BLaER1 treated with 17β-estradiol and CSF1 and Interleukin-3, amounts not matched to agents 10 nM and 100 nM (cell line): Measurements from ENCODE around the gene SPANXD.
"Not testable (repeated sequence)": the region's sequence is repeated elsewhere in the genome, so short reads cannot be mapped to it uniquely, and the experiment has no call there.

Experiments used
- H3K27ac ChIP-seq, 11 experiments: shearing (Covaris generic); formaldehyde crosslinking; 2 replicates each; pipeline ENCODE4 v1.8.1; 2022
- H3K27me3 ChIP-seq, 11 experiments: shearing (Covaris generic); formaldehyde crosslinking; 2 replicates each; pipeline ENCODE4 v1.8.1; 2022
- H3K36me3 ChIP-seq, 11 experiments: shearing (Covaris generic); formaldehyde crosslinking; 2 replicates each; pipeline ENCODE4 v1.8.1; 2022
- H3K4me1 ChIP-seq, 10 experiments: shearing (Covaris generic); formaldehyde crosslinking; 2 replicates each; pipeline ENCODE4 v1.8.1; 2022
- H3K4me2 ChIP-seq, 11 experiments: shearing (Covaris generic); formaldehyde crosslinking; 2 replicates each; pipeline ENCODE4 v1.8.1; 2022
- H3K4me3 ChIP-seq, 10 experiments: shearing (Covaris generic); formaldehyde crosslinking; 2 replicates each; pipeline ENCODE4 v1.8.1; 2022
- H3K9ac ChIP-seq, 11 experiments: shearing (Covaris generic); formaldehyde crosslinking; 2 replicates each; pipeline ENCODE4 v1.8.1; 2022
- H3K9me3 ChIP-seq, 11 experiments: shearing (Covaris generic); formaldehyde crosslinking; replicated peaks in 1 of 11; 2 replicates each; pipeline ENCODE4 v1.8.1; 2022
- H4K20me1 ChIP-seq, 11 experiments: shearing (Covaris generic); formaldehyde crosslinking; 2 replicates each; pipeline ENCODE4 v1.8.1; 2022
- Cebpa-rat ChIP-seq, 11 experiments: shearing (Covaris generic); IDR thresholded peaks; 2 replicates each; pipeline ENCODE4 v1.8.1; 2022

Gene SPANXD, protein sequence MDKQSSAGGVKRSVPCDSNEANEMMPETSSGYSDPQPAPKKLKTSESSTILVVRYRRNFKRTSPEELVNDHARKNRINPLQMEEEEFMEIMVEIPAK

DNA sequence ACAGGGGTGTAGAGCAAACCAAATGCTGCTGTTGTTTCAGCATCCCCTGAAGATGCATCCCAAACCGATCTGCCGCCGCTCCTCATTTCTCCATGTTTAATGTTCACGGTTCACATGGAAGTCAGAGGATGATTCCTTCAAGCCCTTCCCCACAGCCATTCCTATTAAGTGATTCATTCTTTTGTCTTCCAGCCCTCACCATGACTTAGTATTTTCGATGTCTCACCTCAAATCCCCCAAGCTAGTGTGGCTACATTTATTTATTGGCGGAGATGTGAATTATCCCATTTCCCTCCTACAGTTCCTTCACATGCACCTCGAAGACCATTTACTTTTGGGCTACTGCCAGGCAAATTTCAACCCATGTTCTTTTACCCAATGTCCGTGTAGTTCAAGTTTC is at the start of gene SPANXD:
Gene SPANXD (minus strand): TSS at position 101 of the 400 bp plus-strand sequence. CDS start 334 bp downstream, outside the sequence.
- H3K4me3 ChIP-seq, H4K20me1 ChIP-seq, H3K4me1 ChIP-seq, H3K36me3 ChIP-seq, H3K4me2 ChIP-seq, H3K9me3 ChIP-seq, H3K27ac ChIP-seq, H3K9ac ChIP-seq: not testable (repeated sequence)
- peaks cover 0 to 42% (median 30%) of the 10 kb centered on the region in 11 experiments; a peak in 20 of 22 replicates for H3K27me3 ChIP-seq

DNA sequence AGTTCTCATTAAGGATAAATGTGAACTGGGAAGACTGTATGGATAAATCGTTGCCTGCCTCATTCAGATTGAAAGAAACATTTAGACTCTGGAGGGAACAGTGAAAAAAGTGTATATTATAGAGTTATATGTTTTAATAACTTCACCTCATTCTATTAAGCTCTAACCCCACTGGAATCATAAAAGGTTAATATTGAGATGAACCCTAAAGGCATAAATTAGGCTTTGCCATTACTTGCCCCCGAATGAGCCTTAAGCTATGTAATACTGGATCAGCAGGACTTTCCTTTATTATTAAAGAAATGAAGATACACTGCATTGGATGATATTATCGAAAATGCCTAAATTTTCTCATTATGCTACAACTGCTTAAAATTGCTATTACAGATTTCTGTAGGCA is 44.1 kb upstream of the SPANXD start:
- H4K20me1 ChIP-seq, result no peaks in the 10 kb centered on the region
- no peaks in the 10 kb centered on the region for H3K4me1 ChIP-seq
- no peak overlapping the region for H3K27ac ChIP-seq
- H3K9ac ChIP-seq, result no peak overlapping the region
- TF ChIP-seq Cebpa-rat (IDR thresholded peaks at IDR 0.05), result no peak
- peaks cover 49 to 74% (median 67%) of the 10 kb centered on the region in 11 experiments for H3K27me3 ChIP-seq
- no peak overlapping the region for H3K4me2 ChIP-seq
- H3K36me3 ChIP-seq, result no peaks in the 10 kb centered on the region
- H3K4me3 ChIP-seq, result no peak overlapping the region
- peaks cover 6 to 9% (median 7%) of the 10 kb centered on the region in 11 experiments; a peak in 21 of 22 replicates for H3K9me3 ChIP-seq

DNA sequence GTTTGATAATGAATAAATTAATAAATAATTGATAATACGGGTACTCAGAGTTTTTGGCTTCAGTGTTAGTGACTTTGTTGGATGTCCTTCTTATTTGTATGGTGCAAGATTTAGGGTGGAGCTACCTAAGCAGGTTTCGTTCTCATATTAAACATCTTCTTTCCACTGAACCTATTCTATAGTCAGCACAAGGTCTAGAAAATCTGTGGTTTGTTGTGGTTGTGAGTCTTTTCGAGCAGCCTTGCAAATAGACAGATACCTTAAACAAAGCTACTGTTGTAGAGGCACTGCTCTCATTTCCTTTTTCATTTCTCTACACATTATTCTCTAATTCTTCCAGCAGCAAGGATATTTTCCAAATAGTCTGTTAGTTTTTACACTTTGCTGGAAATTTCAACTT is 38.1 kb upstream of the SPANXD start:
- peaks cover 91 to 100% (median 99%) of the 10 kb centered on the region in 11 experiments for H3K27me3 ChIP-seq

DNA sequence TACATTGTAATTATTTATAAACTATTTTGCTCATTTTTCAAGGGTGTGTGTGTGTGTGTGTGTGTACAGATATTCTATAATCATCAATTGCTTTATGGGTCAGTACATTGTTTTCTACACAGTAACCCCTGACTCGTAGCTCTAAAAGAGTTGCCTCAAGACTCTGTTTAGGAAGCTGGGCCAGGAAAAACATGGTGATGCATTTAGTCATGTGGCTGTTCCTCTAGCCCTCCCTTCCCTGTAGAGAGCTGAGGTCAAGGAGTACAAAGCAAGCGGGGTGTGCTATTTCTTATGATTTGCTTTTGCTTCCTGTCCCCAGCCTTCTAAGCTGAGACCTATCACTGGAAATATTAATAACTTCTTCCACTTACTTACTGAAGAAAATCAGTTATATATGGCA is 34.8 kb upstream of the SPANXD start:
- Histone ChIP-seq H3K4me2 (peak overlapping the region in 4 of 11 experiments; percentile 24 to 32 (median 27); a peak in 5 of 22 replicates), H3K36me3 (no peaks in the 10 kb centered on the region), H3K9ac (no peak overlapping the region; a peak in 1 of 22 replicates), H4K20me1 (no peaks in the 10 kb centered on the region), H3K9me3 (no peaks in the 10 kb centered on the region), H3K4me3 (no peak overlapping the region), H3K4me1 (peaks cover 0 to 16% (median 0%) of the 10 kb centered on the region in 10 experiments; a peak in 2 of 20 replicates), H3K27ac (peak overlapping the region in 1 of 11 experiments; percentile 42; a peak in 2 of 22 replicates), H3K27me3 (peaks cover 81 to 100% (median 95%) of the 10 kb centered on the region in 11 experiments)
- TF ChIP-seq Cebpa-rat (IDR thresholded peaks at IDR 0.05), result no peak

More for the DNA sequence above, 38.1 kb upstream of the SPANXD start:
- Histone ChIP-seq H3K4me3 (no peak overlapping the region), H3K9ac (no peak overlapping the region), H3K4me2 (no peak overlapping the region), H3K4me1 (peaks cover 0 to 16% (median 0%) of the 10 kb centered on the region in 10 experiments; a peak in 2 of 20 replicates), H4K20me1 (no peaks in the 10 kb centered on the region), H3K27ac (no peak overlapping the region), H3K9me3 (no peaks in the 10 kb centered on the region), H3K36me3 (no peaks in the 10 kb centered on the region)
- no peak for TF ChIP-seq Cebpa-rat (IDR thresholded peaks at IDR 0.05)

DNA sequence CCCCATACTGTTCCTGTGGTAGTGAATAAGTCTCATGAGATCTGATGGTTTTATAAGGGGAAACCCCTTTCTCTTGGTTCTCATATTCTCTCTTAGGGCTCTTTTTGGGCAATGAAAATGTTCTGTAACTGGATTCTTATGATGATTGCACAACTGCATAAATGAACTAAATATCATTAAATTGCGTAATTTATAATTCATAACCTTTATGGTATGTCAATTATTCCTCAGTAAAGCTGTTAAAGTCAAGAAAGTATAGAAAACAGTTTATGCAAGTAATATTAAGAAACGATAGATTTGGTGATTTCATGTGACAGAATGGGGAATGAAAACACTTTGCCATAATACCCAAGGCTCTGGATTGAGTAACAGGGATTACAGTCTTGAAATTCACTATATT is 33.5 kb upstream of the SPANXD start:
- no peaks in the 10 kb centered on the region for H3K9me3 ChIP-seq
- no peak for TF ChIP-seq Cebpa-rat (IDR thresholded peaks at IDR 0.05)

DNA sequence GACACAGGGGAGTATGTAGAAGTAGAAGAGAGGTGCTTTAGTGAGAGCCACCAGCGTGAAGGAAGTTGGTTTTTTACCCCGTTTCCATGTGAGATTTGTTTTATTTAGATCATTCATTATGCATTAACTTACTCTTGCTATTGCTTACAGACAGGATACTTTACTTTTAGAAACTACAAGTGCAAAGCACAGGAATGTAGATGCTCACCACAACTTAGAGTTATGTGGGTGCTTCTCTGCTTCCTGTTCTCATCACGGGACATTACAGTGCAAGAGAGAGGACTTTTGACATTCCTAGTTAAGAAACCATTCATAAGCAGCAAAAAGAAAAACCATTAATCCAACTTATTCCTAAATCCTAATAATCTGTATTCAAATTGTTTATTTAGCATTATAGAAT is 25.6 kb upstream of the SPANXD start:
- Histone ChIP-seq H3K9ac (no peak overlapping the region), H3K36me3 (no peaks in the 10 kb centered on the region), H3K27me3 (peaks cover 64 to 96% (median 90%) of the 10 kb centered on the region in 11 experiments), H3K27ac (no peak overlapping the region), H4K20me1 (no peaks in the 10 kb centered on the region; a peak in 1 of 22 replicates), H3K4me1 (peaks cover 0 to 11% (median 0%) of the 10 kb centered on the region in 10 experiments; a peak in 1 of 20 replicates), H3K9me3 (no peaks in the 10 kb centered on the region), H3K4me2 (no peak overlapping the region), H3K4me3 (no peak overlapping the region)
- no peak for TF ChIP-seq Cebpa-rat (IDR thresholded peaks at IDR 0.05)

More for the DNA sequence above, 33.5 kb upstream of the SPANXD start:
- Histone ChIP-seq H3K4me3 (no peak overlapping the region), H3K36me3 (no peaks in the 10 kb centered on the region), H3K27me3 (peaks cover 80 to 100% (median 95%) of the 10 kb centered on the region in 11 experiments), H3K9ac (no peak overlapping the region), H3K27ac (no peak overlapping the region), H4K20me1 (no peaks in the 10 kb centered on the region), H3K4me1 (peaks cover 0 to 27% (median 0%) of the 10 kb centered on the region in 10 experiments; a peak in 3 of 20 replicates), H3K4me2 (no peak overlapping the region)

DNA sequence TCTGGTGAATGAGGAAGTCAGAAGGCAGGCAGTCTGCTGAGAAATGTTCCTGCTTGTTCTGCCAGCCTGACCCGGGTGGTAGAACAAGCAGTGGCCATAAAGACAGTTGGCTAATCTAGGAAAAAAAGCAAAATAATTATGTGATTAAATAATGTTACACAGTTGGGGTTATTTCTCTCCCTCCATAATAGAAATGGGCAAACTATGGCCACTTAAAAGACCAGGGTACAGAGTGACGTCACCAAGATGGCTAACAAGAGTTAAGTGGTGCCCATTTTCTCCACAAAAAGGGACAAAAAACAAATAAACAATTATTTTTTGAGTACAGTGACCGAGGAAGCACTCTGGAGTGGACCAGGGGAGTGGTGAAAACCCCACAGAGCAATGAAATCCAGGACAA is 16.1 kb upstream of the SPANXD start:
- Histone ChIP-seq H3K9me3 (0 out of 22 replicates have a peak, but pooled peaks cover 0 to 7% (median 0%) of the 10 kb centered on the region in 11 experiments), H3K36me3 (no peaks in the 10 kb centered on the region), H3K4me2 (no peak overlapping the region), H3K9ac (no peak overlapping the region), H4K20me1 (no peaks in the 10 kb centered on the region; a peak in 1 of 22 replicates), H3K27me3 (peaks cover 61 to 92% (median 89%) of the 10 kb centered on the region in 11 experiments), H3K4me1 (no peaks in the 10 kb centered on the region), H3K27ac (no peak overlapping the region), H3K4me3 (no peak overlapping the region)
- TF ChIP-seq Cebpa-rat (IDR thresholded peaks at IDR 0.05), result no peak

DNA sequence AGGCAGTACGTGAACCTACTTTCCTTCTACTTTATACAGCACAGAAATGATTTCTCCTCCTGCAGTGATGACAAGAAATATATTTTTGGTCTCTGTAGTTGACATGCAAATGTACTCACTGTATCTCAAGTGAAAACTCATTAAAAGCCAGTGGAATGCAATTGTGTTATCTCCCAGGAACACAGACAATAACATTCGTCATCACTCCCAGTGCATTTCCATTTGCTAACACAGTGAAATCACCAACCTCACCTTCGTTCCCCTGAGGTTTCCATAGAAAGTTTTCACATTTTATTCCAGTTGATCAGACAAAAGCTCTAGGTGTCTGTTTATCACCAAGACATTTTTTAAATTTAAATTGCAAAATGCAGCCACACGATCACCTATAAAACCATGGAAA is 2.5 kb upstream of the SPANXD start:
- no peaks in the 10 kb centered on the region for H3K36me3 ChIP-seq
- no peaks in the 10 kb centered on the region for H3K4me1 ChIP-seq
- peaks cover 6 to 40% (median 31%) of the 10 kb centered on the region in 11 experiments; a peak in 20 of 22 replicates for H3K27me3 ChIP-seq
- H3K9me3 ChIP-seq, result no peaks in the 10 kb centered on the region; a peak in 1 of 22 replicates
- no peak overlapping the region for H3K4me3 ChIP-seq
- no peak for TF ChIP-seq Cebpa-rat (IDR thresholded peaks at IDR 0.05)
- no peaks in the 10 kb centered on the region for H4K20me1 ChIP-seq
- no peak overlapping the region for H3K4me2 ChIP-seq
- H3K9ac ChIP-seq, result no peak overlapping the region
- no peak overlapping the region for H3K27ac ChIP-seq

DNA sequence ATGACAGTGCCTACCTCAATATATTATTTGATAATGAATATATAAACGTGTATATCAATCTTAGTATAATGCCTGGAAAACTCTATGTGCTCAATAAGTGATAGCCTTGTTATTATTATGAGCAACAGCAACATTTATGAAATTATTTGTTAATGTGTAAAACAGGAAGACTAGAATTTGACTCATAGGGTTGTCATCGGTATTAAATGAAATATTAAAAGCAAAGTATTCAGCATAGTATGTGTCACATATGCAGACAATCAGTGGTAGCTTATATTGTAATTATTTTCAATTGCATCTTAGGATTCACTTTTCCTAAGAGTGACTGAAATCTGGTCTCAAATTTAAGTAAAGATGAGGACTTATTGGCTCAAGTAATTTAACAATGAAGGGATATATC is 24.6 kb downstream of the SPANXD start:
- Histone ChIP-seq H3K4me2 (no peak overlapping the region), H3K4me3 (no peak overlapping the region), H3K36me3 (no peaks in the 10 kb centered on the region), H3K9me3 (no peaks in the 10 kb centered on the region), H3K4me1 (no peaks in the 10 kb centered on the region; a peak in 1 of 20 replicates), H4K20me1 (0 out of 22 replicates have a peak, but pooled peaks cover 0 to 3% (median 0%) of the 10 kb centered on the region in 11 experiments), H3K9ac (no peak overlapping the region), H3K27ac (no peak overlapping the region), H3K27me3 (peaks cover 45 to 73% (median 67%) of the 10 kb centered on the region in 11 experiments)
- TF ChIP-seq Cebpa-rat (IDR thresholded peaks at IDR 0.05), result no peak

DNA sequence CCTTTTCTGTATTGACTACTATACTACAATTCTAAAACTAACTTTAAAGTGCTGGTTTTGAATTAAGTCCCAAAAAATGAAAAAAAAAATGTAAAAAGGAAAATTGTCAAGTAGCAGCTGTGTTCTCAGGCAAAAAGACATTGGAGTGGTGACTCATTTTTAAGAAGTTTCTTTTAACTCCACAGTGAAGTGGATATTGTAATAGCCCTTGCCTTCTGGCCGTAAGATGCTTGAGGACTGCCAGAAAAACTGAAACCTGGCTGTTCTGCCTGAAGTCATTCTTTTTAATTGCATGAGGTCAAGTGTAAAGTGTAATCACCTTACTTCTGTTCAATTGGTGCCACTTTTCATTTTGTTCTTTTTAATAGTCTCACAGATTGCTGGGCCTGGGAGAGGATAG is 28.9 kb downstream of the SPANXD start:
- H3K27me3 ChIP-seq, result peaks cover 65 to 100% (median 91%) of the 10 kb centered on the region in 11 experiments
- no peaks in the 10 kb centered on the region for H3K36me3 ChIP-seq
- no peak for TF ChIP-seq Cebpa-rat (IDR thresholded peaks at IDR 0.05)
- H3K27ac ChIP-seq, result no peak overlapping the region
- H3K4me2 ChIP-seq, result no peak overlapping the region
- H3K4me3 ChIP-seq, result no peak overlapping the region
- H3K9ac ChIP-seq, result no peak overlapping the region
- no peaks in the 10 kb centered on the region; a peak in 1 of 20 replicates for H3K4me1 ChIP-seq
- no peaks in the 10 kb centered on the region for H3K9me3 ChIP-seq
- H4K20me1 ChIP-seq, result 0 out of 22 replicates have a peak, but pooled peaks cover 0 to 4% (median 0%) of the 10 kb centered on the region in 11 experiments
